ENCODE measurements around the gene NFE2L3.
"Not testable (repeated sequence)": the region's sequence is repeated elsewhere in the genome, so short reads cannot be mapped to it uniquely, and the experiment has no call there.

The NFE2L3 gene

GRCh38 chr7:26186364-26187311 lies 34.6 kb downstream of the NFE2L3 start:
- no peak for DNase-seq (ENCODE audit: low read depth in 2 of 2)

- no peak for DNase-seq (ENCODE audit: low read depth in 2 of 2)
Observed at GRCh38 chr7:26187380-26188205, 35.6 kb downstream of the NFE2L3 start.

- DNase-seq (ENCODE audit: low read depth in 2 of 2): no peak
Observed at GRCh38 chr7:26188206-26188956, 36.4 kb downstream of the NFE2L3 start.

GRCh38 chr7:26188957-26189541 lies 37.1 kb downstream of the NFE2L3 start:
- no peak for DNase-seq (ENCODE audit: low read depth in 2 of 2)

GRCh38 chr7:26189697-26190096 lies 37.7 kb downstream of the NFE2L3 start:
- DNase-seq (ENCODE audit: low read depth in 2 of 2): no peak

DNA sequence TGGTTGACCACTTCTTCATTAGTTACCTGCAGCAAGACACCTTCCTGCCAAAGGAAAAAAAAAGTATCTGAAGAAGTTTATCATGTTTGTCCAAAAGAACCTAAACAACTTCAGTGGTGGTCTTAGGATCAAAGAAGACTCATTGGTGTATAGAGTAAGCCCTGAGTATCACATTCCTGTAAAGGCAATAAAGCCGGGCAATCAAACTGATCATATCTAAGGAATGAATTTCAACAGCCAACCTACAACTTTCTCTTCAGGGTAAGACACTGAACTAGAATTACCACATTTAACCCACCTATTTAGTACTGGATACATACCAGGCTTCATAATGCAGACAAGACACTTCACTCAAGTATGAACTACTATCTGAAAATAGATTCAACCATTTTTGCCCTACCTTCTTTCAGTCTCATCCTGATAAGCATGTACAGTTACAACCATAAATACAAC lies 38.4 kb downstream of the NFE2L3 start:
- no peak for DNase-seq (ENCODE audit: low read depth in 2 of 2)

GRCh38 chr7:26191233-26191973 lies 39.4 kb downstream of the NFE2L3 start:
- DNase-seq (ENCODE audit: low read depth in 2 of 2): no peak

DNA sequence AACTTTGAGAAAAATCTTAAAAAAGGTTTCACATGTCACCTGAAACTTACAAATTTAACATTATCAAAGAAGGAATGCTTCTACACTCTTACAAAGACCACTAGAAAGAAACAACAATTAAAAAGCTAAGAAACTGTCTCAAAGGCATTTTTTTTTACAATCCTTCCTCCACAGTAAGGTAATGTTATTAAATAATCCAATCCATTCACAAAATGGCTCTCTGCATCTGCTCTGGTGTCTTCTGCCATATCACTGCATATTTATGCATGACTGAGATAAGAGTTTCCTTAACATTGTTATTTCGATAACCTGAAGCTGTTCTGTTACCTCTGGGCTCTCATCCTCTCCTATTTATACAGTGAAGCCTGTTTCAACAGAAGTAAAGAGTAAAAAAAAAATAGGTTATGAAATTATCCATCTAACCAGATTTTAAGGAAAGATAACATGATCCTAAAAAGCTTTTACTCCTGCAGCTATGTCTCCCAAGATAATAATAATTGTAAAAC lies 40.0 kb downstream of the NFE2L3 start:
- no peak for DNase-seq (ENCODE audit: low read depth in 2 of 2)

- DNase-seq (ENCODE audit: low read depth in 2 of 2): no peak
Observed at GRCh38 chr7:26192485-26193087, 40.6 kb downstream of the NFE2L3 start.

DNA sequence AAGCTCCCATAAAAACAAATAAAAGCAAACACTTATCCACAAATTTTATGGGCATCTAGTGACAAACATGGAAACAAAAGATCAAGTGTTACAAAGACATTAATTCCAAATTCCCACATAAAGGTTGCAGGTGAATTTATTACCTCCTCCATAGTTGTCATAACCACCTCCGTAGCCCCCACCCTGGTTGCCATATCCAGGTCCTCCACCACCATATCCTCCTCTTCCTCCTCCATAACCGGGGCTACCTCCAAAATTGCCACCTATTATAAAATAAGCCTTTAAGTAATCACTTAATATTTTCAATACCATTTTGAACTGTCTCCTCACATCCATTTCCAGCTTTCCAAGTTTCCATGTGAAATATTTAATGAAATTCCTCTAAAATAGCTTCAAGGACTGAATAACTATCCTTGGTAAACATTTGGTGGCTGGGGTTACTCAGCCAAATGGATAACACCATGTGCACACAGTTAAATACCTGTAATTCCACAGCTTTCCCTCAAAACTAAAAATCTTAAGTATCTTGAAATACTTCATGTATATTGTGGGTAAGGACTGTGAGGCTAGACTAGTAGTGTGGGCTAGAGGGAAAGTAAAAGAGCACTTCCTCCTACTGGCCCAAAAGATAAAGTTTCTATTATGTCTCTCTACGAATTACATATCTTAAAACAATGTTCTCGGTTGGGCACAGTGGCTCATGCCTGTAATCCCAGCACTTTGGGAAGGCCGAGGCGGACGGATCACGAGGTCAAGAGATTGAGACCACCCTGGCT lies 41.6 kb downstream of the NFE2L3 start:
- DNase-seq (ENCODE audit: low read depth in 2 of 2): no peak

DNA sequence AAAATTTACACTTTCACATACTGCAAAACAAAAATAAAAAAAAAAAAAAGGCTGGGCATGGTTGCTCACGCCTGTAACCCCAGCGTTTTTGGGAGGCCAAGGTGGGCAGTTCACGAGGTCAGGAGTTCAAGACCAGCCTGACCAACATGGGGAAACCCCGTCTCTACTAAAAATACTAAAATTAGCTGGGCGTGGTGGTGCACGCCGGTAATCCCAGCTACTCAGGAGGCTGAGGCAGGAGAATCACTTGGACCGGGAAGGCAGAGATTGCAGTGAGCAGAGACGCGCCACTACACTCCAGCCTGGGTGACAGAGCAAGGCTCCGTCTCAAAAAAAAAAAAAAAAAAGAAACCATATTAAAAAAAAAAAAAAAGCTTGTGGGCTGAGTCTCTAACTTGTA lies 42.8 kb downstream of the NFE2L3 start:
- not testable (repeated sequence) for DNase-seq (ENCODE audit: low read depth in 2 of 2)

- no peak for DNase-seq (ENCODE audit: low read depth in 2 of 2)
Observed at GRCh38 chr7:26195182-26195581, 43.2 kb downstream of the NFE2L3 start.

DNA sequence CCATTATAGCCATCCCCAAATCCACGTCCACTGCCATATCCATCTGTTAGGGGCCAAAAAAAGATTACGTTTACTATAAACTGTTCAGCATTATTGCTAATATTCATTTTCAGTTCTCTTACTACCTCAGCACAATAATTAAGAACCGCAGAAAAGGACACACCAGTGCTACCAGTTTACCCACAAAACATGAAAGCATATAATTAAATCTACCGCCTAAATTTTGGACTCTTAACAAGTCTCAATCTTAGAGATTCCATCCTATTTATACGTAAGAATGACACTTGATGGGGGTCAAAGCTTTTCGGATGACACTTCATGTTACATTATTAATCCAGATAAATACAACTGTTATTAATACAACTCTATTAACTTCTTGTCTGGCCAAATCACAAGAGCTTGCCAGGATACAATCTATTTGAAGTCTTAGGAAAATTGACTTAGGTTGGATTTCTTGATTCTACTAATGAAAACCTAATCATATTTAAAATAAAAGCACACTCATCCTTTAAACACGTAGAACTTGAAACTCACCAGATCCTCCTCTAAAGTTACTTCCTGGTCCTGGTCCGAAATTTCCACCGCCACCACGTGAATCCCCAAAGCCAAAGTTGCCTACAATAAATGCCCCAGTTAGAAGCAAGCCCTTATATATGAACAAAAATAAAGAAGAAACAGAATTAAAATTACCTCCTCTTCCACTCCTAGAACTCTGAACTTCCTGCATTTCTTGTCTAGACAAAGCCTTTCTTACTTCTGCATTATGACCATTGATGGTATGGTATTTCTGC lies 44.1 kb downstream of the NFE2L3 start:
- no peak for DNase-seq (ENCODE audit: low read depth in 2 of 2)

- no peak for DNase-seq (ENCODE audit: low read depth in 2 of 2)
Observed at GRCh38 chr7:26197153-26198115, 45.4 kb downstream of the NFE2L3 start.

DNA sequence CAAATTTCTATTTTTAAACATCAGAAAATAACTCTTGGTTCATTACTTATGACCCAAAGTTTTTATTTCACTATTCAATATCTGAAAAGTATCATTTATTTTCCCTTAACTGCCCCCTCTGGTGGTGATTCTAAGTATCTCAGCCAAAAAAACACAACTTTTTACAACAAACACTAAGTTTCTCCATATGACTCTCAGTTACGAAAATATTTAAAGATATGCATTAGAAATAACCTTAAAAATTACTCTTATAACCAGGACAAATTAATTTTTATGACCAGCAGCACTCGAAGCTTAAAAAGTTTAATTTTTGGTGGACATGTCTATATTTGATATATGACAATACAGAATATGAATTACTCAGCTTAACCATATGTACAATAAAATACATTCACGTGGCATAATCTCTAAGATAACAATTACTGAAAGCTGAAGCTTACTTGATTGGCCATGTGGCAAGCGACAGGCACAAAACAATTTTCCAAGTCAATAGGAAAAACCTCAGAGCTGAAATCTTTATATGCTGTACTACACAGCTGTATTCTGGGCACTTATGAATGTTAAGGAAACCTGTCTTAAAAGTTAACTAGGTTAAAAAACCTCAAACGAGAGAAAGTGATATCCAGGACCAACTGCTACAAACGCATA lies 46.3 kb downstream of the NFE2L3 start:
- DNase-seq (ENCODE audit: low read depth in 2 of 2): no peak

GRCh38 chr7:26198781-26199169 lies 46.8 kb downstream of the NFE2L3 start:
- no peak for DNase-seq (ENCODE audit: low read depth in 2 of 2)

All from stimulated activated CD4-positive, alpha-beta T cell treated with anti-CD3 and anti-CD28 coated beads, Interleukin-12 subunit alpha, Interleukin-12 subunit beta, amount 100 ng/mL, for 24 hours (primary cell).